Suprapubic skin (tissue), 4 donors: ENCODE results near the gene CCDC172. TPM values are rescaled to one million over a fixed set of nuclear protein-coding genes. Genes with fewer than 3 reads are reported as not detected.

Experiments used
- DNase-seq, 2 donors: peaks; one replicate each; pipeline ENCODE4 v3.0.0-alpha.2; 2019; ENCODE audit warnings: low spot score in 2 of 2
- H3K27ac ChIP-seq: fragments of 200-600 bp; sonication (generic); one replicate; pipeline ENCODE4 v1.5.1; 2019
- H3K27me3 ChIP-seq: fragments of 200-600 bp; sonication (generic); one replicate; pipeline ENCODE4 v1.5.1; 2019
- H3K36me3 ChIP-seq: fragments of 200-600 bp; sonication (generic); one replicate; pipeline ENCODE4 v1.5.1; 2019
- H3K4me1 ChIP-seq: fragments of 200-600 bp; sonication (generic); one replicate; pipeline ENCODE4 v1.5.1; 2019
- H3K4me3 ChIP-seq: fragments of 200-600 bp; sonication (generic); one replicate; pipeline ENCODE4 v1.5.1; 2019; ENCODE audit warnings: mild to moderate bottlenecking
- H3K9me3 ChIP-seq: fragments of 200-600 bp; sonication (generic); one replicate; pipeline ENCODE4 v1.5.1; 2019
- EP300 ChIP-seq: sonication (generic); formaldehyde crosslinking; IDR thresholded peaks from one replicate; pipeline ENCODE4 v1.6.1; 2017; ENCODE audit warnings: antibody characterized with exemption
- POLR2A ChIP-seq, 2 donors: fragments of 450-650 bp; IDR thresholded peaks; one replicate each; pipeline ENCODE4 v1.6.1; 2017; ENCODE audit warnings: antibody characterized with exemption in 2 of 2, mild to moderate bottlenecking in 2 of 2, moderate library complexity in 2 of 2
- POLR2AphosphoS5 ChIP-seq, 3 donors: sonication (generic); formaldehyde crosslinking; IDR thresholded peaks; one replicate each; pipeline ENCODE4 v1.6.1; 2017; ENCODE audit warnings: antibody characterized with exemption in 3 of 3
- WGBS: methylation state at CpG from one replicate; pipeline ENCODE4 v1.1.5; 2018; 5-methylcytosine and 5-hydroxymethylcytosine counted together
- total RNA-seq, 4 donors: library from RNA; depleted of rRNA; stranded (reverse); fragments of >200 nt; gene quantifications; one replicate each; pipeline ENCODE4 v1.1.0, GENCODE V29; 2016
- TF ChIP-seq, protein P1 (sequence below), 2 donors: fragments of 200-600 bp in 1 of 2; fragments of 450-650 bp in 1 of 2; sonication (generic) in 1 of 2; IDR thresholded peaks; one replicate each; pipeline ENCODE4 v1.5.1; 2016 to 2019; ENCODE audit warnings: antibody characterized with exemption in 2 of 2, mild to moderate bottlenecking in 1 of 2, moderate library complexity in 1 of 2

CCDC172 gene
- total RNA-seq: not detected

GRCh38 chr10:116324227-116324950, at the start of gene CCDC172:
Gene CCDC172, plus strand, starts transcription at chr10:116324448. Its CDS starts 564 bp downstream, at chr10:116325012.
- H3K36me3 ChIP-seq: no peaks in the 10 kb centered on the region
- no peak for DNase-seq
- H3K4me1 ChIP-seq: no peaks in the 10 kb centered on the region
- H3K27ac ChIP-seq: no peak within 1 kb of the TSS
- no peaks in the 10 kb centered on the region for H3K9me3 ChIP-seq
- WGBS: 79% methylated on average over 22 of the region's 22 CpGs
- H3K4me3 ChIP-seq: no peak within 1 kb of the TSS
- peaks cover 10% of the 10 kb centered on the region for H3K27me3 ChIP-seq
- TF ChIP-seq, protein P1, sequence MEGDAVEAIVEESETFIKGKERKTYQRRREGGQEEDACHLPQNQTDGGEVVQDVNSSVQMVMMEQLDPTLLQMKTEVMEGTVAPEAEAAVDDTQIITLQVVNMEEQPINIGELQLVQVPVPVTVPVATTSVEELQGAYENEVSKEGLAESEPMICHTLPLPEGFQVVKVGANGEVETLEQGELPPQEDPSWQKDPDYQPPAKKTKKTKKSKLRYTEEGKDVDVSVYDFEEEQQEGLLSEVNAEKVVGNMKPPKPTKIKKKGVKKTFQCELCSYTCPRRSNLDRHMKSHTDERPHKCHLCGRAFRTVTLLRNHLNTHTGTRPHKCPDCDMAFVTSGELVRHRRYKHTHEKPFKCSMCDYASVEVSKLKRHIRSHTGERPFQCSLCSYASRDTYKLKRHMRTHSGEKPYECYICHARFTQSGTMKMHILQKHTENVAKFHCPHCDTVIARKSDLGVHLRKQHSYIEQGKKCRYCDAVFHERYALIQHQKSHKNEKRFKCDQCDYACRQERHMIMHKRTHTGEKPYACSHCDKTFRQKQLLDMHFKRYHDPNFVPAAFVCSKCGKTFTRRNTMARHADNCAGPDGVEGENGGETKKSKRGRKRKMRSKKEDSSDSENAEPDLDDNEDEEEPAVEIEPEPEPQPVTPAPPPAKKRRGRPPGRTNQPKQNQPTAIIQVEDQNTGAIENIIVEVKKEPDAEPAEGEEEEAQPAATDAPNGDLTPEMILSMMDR (IDR thresholded peaks at IDR 0.05): no peak
- no peak for TF ChIP-seq POLR2A (IDR thresholded peaks at IDR 0.05)
- no peak for TF ChIP-seq POLR2AphosphoS5 (IDR thresholded peaks at IDR 0.05)
- no peak for TF ChIP-seq EP300

GRCh38 chr10:116276981-116277380, 47.3 kb upstream of the CCDC172 start:
- WGBS: 93% methylated on average over 3 of the region's 3 CpGs
- no peak for DNase-seq
- no peak for TF ChIP-seq POLR2AphosphoS5 (IDR thresholded peaks at IDR 0.05)
- TF ChIP-seq, protein P1 (IDR thresholded peaks at IDR 0.05): no peak
- TF ChIP-seq POLR2A (IDR thresholded peaks at IDR 0.05): no peak
- TF ChIP-seq EP300: no peak
- H3K9me3 ChIP-seq: no peaks in the 10 kb centered on the region
- no peaks in the 10 kb centered on the region for H3K36me3 ChIP-seq
- peaks cover 34% of the 10 kb centered on the region for H3K27me3 ChIP-seq
- no peak overlapping the region for H3K4me3 ChIP-seq
- H3K27ac ChIP-seq: no peak overlapping the region
- H3K4me1 ChIP-seq: peaks cover 25% of the 10 kb centered on the region

DNA sequence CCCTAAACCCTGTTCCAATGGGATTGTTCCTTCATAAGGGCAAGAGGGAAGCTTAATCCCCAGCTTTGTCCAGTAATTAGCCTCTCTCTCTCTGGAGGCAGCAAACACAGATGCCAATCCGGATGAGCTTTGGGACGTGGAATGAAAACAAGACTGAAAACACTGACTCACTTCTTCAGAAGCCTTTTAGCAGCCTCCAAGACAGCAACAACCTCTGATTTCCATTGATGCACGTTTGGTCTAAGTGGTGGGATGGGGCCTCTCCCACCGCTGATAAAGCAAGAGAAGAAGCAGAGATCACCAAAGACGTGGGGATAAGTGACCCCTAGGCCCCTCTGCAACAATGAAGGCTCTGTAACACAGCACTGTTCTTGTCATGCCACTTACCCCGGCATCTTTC, 45.4 kb upstream of the CCDC172 start:
- no peak for TF ChIP-seq POLR2AphosphoS5 (IDR thresholded peaks at IDR 0.05)
- no peak for TF ChIP-seq EP300
- TF ChIP-seq, protein P1 (IDR thresholded peaks at IDR 0.05): no peak
- TF ChIP-seq POLR2A (IDR thresholded peaks at IDR 0.05): no peak
- H3K4me1 ChIP-seq: peaks cover 7% of the 10 kb centered on the region
- H3K9me3 ChIP-seq: no peaks in the 10 kb centered on the region
- H3K27me3 ChIP-seq: peaks cover 15% of the 10 kb centered on the region
- H3K36me3 ChIP-seq: no peaks in the 10 kb centered on the region
- H3K4me3 ChIP-seq: no peak overlapping the region
- WGBS: 76% methylated on average over 6 of the region's 6 CpGs
- no peak for DNase-seq
- no peak overlapping the region for H3K27ac ChIP-seq

DNA sequence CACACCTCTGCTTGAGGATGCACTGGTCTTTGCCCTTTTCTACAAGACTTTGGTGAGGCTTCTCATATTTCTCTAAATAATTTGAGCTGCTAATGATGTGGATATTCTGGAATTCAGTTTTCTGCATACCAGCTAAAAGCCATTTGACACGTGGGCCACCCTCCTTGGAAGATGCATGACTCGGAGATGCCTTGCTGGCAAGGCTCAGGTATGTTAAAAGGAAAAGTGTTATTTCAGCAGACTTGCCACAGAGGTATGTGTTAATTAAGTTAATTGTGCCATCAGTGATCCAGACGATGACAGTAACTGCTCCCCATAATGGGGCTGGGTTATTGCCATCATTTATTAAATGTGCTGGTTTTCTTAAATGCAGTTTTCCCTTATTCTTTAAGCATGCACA, 42.5 kb upstream of the CCDC172 start:
- Histone ChIP-seq H3K36me3 (no peaks in the 10 kb centered on the region), H3K4me3 (no peak overlapping the region), H3K27me3 (no peaks in the 10 kb centered on the region), H3K4me1 (no peaks in the 10 kb centered on the region), H3K9me3 (no peaks in the 10 kb centered on the region), H3K27ac (no peak overlapping the region)
- 63% methylated on average over 3 of the region's 3 CpGs for WGBS
- TF ChIP-seq, protein P1 (IDR thresholded peaks at IDR 0.05): no peak
- TF ChIP-seq POLR2AphosphoS5 (IDR thresholded peaks at IDR 0.05): no peak
- TF ChIP-seq POLR2A (IDR thresholded peaks at IDR 0.05): no peak
- no peak for TF ChIP-seq EP300
- DNase-seq: no peak

GRCh38 chr10:116286626-116287200, 37.5 kb upstream of the CCDC172 start:
- TF ChIP-seq, protein P1 (IDR thresholded peaks at IDR 0.05): no peak
- no peak for TF ChIP-seq POLR2AphosphoS5 (IDR thresholded peaks at IDR 0.05)
- no peak for TF ChIP-seq EP300
- no peak for TF ChIP-seq POLR2A (IDR thresholded peaks at IDR 0.05)
- no peaks in the 10 kb centered on the region for H3K9me3 ChIP-seq

More at GRCh38 chr10:116286626-116287200, 37.5 kb upstream of the CCDC172 start:
- DNase-seq: no peak
- Histone ChIP-seq H3K4me3 (no peak overlapping the region), H3K4me1 (no peaks in the 10 kb centered on the region), H3K27me3 (no peaks in the 10 kb centered on the region), H3K36me3 (no peaks in the 10 kb centered on the region), H3K27ac (no peak overlapping the region)
- WGBS: 73% methylated on average over 9 of the region's 9 CpGs
